ENCODE results near the gene TCEANC.
"Not testable (repeated sequence)": the region's sequence is repeated elsewhere in the genome, so short reads cannot be mapped to it uniquely, and the experiment has no call there.

Gene TCEANC

GRCh38 chrX:13659063-13659462, 6.1 kb downstream of the TCEANC start:
- peak in 1 of 2 donors; percentile 2 for DNase-seq

DNA sequence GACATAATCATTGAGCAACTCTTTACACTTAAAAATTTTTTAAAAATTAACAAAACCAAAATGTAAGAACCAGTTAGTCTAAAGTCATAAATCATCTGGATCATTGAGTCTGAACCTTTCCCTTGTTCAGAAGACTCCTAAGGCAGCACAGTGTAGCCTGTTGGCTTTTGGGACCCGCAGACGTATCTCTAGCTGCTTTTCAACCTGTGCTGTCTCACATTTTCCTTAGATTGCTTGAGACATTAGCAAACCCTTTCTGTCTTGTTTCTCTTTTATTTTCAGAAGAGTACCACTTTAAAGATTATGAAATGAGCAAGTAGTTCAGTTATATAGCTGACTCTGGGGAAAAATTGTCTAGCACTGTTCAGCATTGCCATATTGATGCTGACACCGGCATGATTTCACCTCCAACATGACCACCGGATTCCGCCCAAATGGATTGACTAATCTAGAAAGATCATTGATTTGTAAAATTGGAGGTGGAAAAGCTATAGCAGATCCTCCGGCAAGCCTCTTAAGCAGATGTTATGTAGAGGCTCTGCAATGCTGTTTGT, 8.9 kb downstream of the TCEANC start:
- DNase-seq = no peak

- DNase-seq = no peak
These were observed 9.4 kb downstream of the TCEANC start for GRCh38 chrX:13662355-13662791.

GRCh38 chrX:13664020-13664419, 11.1 kb downstream of the TCEANC start:
- no peak for DNase-seq

GRCh38 chrX:13666836-13667235, 13.9 kb downstream of the TCEANC start:
- no peak for DNase-seq

- no peak for DNase-seq
These were observed 15.0 kb downstream of the TCEANC start for GRCh38 chrX:13667919-13668318.

DNA sequence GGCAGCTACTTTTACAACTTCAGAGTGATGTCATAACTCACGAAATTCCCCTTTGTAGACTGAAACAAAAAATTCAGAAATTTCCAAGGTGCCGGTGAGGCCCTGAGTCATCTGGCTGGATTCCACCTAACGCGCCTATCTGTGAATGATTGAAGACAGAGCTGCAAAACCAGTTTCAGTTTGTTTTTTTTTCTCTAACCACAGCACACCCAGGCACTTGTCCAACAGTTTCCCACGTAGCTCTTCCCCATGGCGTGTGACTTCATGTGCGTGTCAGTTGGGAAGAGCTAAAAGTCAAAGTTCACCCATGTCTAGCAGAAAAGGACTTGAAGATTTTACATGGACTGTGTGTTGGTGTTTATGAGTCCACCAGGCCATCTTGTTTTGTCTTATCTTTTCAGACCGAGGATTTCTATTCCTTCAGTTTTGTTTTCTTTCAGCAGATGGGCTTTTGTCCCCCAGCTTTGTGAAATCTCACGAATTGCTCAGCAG, 16.4 kb downstream of the TCEANC start:
- peak; percentile 53 to 69 for DNase-seq

- DNase-seq = not testable (repeated sequence)
These were observed 16.8 kb downstream of the TCEANC start for GRCh38 chrX:13669755-13670154.

DNA sequence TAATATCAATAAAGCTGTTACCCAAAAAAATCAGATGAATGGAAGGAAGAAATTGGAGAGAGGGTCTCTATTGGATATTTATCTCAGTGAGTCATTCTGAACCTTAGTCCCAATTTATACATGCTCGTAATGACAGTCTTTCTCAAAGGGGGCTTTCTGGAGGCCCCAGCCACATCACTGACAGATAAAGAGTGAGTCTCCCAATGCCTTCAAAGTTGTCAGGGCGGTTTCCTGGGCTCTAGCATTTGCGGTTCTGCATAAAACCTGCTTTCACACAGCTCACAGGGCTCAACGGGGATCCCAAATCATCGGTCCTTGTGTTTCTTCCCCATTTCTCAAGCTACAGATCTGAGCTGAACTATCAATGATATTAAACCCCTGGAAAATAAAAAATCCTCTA, 17.3 kb downstream of the TCEANC start:
- DNase-seq = no peak

GRCh38 chrX:13673016-13673415, 20.1 kb downstream of the TCEANC start:
- no peak for DNase-seq

DNA sequence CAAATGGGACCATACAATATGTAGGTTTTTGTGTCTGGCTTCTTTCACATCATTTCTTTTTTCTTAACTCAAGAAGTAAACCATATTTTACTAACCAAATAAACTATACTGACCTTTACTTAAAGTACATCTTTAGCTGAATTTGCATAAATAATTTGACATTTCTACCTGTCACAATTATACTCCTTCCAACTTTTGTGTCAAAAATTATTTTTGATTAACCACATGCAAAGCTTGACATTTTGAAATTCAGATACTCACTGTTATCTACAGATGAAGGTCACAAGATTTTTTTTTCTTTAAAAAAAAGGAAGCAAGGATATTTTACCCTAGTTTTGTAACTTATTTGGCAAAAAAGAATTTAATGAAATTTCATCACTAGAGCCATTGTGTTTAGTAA, 23.9 kb downstream of the TCEANC start:
- no peak for DNase-seq

DNA sequence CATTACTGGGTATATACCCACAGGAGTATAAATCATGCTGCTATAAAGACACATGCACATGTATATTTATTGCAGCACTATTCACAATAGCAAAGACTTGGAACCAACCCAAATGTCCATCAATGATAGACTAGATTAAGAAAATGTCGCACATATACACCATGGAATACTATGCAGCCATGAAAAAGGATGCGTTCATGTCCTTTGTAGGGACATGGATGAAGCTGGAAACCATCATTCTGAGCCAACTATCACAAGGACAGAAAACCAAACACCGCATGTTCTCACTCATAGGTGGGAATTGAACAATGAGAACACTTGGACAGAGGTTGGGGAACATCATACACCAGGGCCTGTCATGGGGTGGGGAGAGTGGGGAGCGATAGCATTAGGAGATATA, 26.8 kb downstream of the TCEANC start:
- not testable (repeated sequence) for DNase-seq

DNA sequence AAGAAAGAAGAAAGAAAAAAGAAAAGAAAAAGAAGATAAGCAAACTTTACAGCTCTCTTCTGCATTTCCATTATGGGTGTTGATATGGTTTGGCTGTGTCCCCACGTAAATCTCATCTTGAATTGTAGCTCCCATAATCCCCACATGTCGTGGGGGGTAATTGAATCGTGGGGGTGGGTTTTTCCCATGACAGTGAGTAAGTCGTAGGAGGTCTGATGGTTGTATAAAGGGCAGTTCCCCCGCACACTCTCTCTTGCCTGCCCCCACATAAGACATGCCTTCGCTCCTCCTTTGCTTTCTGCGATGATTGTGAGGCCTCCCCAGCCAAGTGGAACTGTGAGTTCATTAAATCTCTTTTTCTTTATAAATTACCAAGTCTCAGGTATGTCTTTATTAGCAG, 28.7 kb downstream of the TCEANC start:
- DNase-seq = no peak

- no peak for DNase-seq
These were observed 31.4 kb downstream of the TCEANC start for GRCh38 chrX:13684361-13684760.

- DNase-seq = no peak
These were observed 32.3 kb downstream of the TCEANC start for GRCh38 chrX:13685126-13685763.

DNA sequence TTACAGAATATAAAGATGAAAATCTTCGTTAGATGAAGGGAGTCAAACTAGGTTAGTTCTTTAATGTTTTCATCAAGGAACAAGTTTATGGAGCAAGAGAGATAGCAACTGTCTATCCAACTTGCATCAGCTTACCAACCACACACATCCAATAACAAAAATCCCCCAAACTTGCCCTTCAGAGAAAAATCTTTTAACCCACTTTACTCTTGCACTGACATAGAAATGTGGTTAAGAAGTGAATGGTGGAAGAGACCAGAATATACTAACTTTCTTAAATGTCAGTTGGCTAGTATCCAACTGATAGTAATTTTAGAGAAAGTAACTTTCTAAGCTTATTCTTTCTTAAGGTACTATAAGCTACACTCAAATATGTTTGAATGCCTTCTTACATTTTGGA, 34.3 kb downstream of the TCEANC start:
- no peak for DNase-seq

GRCh38 chrX:13688384-13688957, 35.5 kb downstream of the TCEANC start:
- peak in 1 of 2 donors; percentile 13 for DNase-seq

DNA sequence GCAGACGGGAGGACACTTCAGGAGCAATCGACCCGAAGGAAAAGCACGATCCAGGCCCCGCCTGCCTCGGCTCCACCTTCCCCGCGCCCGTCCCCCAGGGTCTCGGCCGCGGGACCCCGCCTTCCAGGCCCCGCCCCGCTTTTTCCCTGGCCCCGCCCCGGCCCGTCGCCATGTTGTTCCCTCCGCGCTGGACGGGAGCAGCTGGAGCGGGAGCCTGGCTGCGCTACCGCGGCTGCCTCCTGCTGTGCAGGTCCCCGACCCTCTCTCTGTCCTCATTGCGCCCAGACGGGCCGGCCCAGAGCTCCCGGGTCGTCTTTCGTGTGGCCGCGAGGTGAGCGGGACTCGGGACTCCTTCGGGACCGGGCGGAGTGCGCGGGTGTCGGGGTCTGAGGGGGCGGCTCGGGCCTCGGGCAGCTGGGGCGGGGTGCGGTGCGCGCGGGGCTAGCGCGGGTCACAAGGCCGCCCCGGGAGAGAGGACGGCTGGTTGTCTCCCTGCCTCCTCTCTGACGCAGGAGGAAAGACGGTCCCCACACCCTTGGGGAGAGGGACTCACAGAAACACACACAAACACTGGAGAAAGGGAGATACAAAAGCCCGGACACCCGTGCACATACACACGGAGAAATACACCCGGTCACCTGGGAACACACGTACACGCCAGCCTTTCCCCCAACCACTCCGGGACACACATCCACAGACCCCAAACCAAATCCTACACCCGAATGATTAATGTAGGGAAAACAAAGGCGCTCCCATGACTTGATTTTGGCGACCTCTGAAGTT, 36.2 kb downstream of the TCEANC start, which contains the start of gene RAB9A:
Gene RAB9A (plus strand): TSS at position 171 of the 783 bp plus-strand sequence. CDS start 19,619 bp downstream, outside the sequence.
- DNase-seq = peak; percentile 80 to 81

DNA sequence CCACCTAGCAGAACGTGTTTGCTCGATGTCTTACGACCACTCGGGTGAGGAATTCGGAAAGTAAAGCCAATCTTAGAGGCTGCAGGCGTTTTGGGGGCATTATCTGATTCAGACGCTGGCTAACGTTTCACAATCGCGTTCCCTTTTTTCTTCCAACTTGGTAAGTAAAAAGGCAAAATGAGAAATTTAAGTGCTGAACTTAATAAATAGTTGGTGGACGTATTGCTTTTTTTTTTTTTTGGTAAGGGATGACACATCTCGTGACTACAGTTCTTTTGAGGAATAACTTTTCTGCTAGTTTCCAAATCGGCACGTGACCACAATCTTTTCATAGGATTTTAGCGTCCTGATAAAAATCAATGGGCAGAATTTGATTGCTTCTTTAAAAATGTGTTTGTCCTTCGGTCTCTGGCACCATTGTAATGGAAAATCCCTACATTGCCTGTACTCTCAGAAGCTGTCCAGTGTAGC, 36.8 kb downstream of the TCEANC start:
- DNase-seq = no peak

GRCh38 chrX:13690836-13691235, 37.9 kb downstream of the TCEANC start:
- peak; percentile 9 to 34 for DNase-seq

GRCh38 chrX:13691841-13692371, 39.0 kb downstream of the TCEANC start:
- peak in 1 of 2 donors; percentile 14 for DNase-seq

- no peak for DNase-seq
These were observed 39.9 kb downstream of the TCEANC start for GRCh38 chrX:13692771-13693231.

All from CD4-positive, alpha-beta T cell treated with Interleukin-1 beta for 1 hour (primary cell).